Ishikawa (cell line): Measurements from ENCODE around the gene HSD17B4.

Experiments
- CEBPB ChIP-seq: IDR thresholded peaks from 2 replicates; pipeline ENCODE4 v1.6.1; 2012
- EGR1 ChIP-seq: IDR thresholded peaks from 2 replicates; pipeline ENCODE4 v1.6.1; 2012
- EP300 ChIP-seq: IDR thresholded peaks from 2 replicates; pipeline ENCODE4 v1.6.1; 2012; ENCODE audit warnings: borderline replicate concordance
- FOXM1 ChIP-seq: IDR thresholded peaks from 2 replicates; pipeline ENCODE4 v1.6.1; 2012; ENCODE audit warnings: low read depth, borderline replicate concordance
- MAX ChIP-seq: IDR thresholded peaks from 2 replicates; pipeline ENCODE4 v1.6.1; 2012
- NFIC ChIP-seq: IDR thresholded peaks from 2 replicates; pipeline ENCODE4 v1.6.1; 2012
- RAD21 ChIP-seq: IDR thresholded peaks from 2 replicates; pipeline ENCODE4 v1.6.1; 2012; ENCODE audit warnings: low read depth
- REST ChIP-seq: IDR thresholded peaks from 2 replicates; pipeline ENCODE4 v1.6.1; 2012; ENCODE audit warnings: low read depth, mild to moderate bottlenecking
- TAF1 ChIP-seq: IDR thresholded peaks from 2 replicates; pipeline ENCODE4 v1.6.1; 2012; ENCODE audit warnings: low read depth, mild to moderate bottlenecking
- TCF12 ChIP-seq: IDR thresholded peaks from 2 replicates; pipeline ENCODE4 v1.6.1; 2012; ENCODE audit warnings: low read depth
- TEAD4 ChIP-seq: IDR thresholded peaks from 2 replicates; pipeline ENCODE4 v1.6.1; 2012
- YY1 ChIP-seq: IDR thresholded peaks from 2 replicates; pipeline ENCODE4 v1.6.1; 2012; ENCODE audit warnings: low read depth
- ZBTB7A ChIP-seq: IDR thresholded peaks from 2 replicates; pipeline ENCODE4 v1.6.1; 2012; ENCODE audit warnings: low read depth

- TF ChIP-seq MAX (no peak), REST (no peak), YY1 (no peak), RAD21 (no peak), NFIC (no peak), EGR1 (no peak), TCF12 (no peak), TAF1 (no peak), FOXM1 (no peak), EP300 (no peak), ZBTB7A (no peak), CEBPB (no peak), TEAD4 (no peak)
These were observed 46.9 kb upstream of the HSD17B4 start for GRCh38 chr5:119405419-119405818.
